ENCODE measurements around the gene CPNE2. TPM values are rescaled to one million over a fixed set of nuclear protein-coding genes. Genes with fewer than 3 reads are reported as not detected.

CPNE2 gene
- total RNA-seq, 4 donors from 2014 or later: 21.6 to 43.0 (median 34.9) TPM

DNA sequence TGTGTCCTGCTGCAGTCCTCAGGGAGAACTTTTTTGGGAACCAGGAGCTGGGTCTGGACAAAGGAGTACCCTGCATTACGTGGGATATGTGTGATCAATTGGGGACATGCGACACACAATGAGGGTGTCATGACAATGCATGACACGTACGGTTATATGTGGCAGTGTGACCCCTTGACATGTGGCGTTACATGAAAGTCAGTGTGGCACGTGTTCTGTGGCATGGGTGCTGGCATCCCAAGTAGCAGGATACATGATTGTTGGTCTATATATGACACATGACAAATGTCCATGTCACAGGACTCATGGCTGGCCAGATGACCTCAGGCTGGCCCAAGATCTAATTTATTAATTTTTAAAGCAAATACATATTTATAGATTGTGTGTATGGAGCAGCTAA, 9.7 kb upstream of the CPNE2 start:
- H3K36me3 ChIP-seq: peaks cover 0 to 28% (median 15%) of the 10 kb centered on the region in 4 donors
- H3K27ac ChIP-seq (replicated peaks in 1 of 4): no peak overlapping the region
- no peak overlapping the region for H3K4me3 ChIP-seq

DNA sequence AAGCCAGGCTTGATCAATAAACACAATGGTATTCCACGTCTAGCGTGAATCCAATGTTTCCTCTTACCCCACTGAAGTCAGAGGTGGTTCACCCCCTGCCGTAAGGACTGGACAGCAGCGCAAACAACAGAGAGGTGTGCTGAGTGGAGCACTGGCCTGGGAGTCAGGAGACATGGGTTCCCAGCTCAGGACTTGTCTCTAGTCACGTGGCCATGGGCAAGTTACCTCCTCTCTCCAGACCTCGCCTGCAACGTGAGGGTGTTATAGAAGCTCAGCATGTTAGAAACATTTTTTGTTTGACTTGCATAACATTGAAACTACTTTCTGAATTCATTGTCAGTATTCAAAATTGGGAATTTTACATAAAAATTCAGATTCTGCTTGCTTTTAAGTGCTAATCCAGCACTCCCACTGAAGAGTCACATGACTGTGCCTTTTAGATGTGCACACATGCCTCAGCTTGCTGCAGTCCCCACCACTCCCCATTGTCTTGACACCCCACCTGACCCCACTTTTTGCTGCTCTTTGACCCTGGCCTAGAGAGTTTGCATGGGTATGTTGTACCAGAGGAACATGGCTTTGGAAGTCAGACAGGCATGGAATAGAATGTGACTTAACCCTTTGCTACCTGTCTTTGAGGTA, 8.8 kb upstream of the CPNE2 start:
- 68% methylated on average over 6 of the region's 7 CpGs for WGBS
- TF ChIP-seq POLR2AphosphoS5 (IDR thresholded peaks at IDR 0.05): no peak
- no peak for TF ChIP-seq POLR2A (IDR thresholded peaks at IDR 0.05; ENCODE audit: low read depth)
- TF ChIP-seq EP300 (IDR thresholded peaks at IDR 0.05): no peak
- TF ChIP-seq, protein P1, sequence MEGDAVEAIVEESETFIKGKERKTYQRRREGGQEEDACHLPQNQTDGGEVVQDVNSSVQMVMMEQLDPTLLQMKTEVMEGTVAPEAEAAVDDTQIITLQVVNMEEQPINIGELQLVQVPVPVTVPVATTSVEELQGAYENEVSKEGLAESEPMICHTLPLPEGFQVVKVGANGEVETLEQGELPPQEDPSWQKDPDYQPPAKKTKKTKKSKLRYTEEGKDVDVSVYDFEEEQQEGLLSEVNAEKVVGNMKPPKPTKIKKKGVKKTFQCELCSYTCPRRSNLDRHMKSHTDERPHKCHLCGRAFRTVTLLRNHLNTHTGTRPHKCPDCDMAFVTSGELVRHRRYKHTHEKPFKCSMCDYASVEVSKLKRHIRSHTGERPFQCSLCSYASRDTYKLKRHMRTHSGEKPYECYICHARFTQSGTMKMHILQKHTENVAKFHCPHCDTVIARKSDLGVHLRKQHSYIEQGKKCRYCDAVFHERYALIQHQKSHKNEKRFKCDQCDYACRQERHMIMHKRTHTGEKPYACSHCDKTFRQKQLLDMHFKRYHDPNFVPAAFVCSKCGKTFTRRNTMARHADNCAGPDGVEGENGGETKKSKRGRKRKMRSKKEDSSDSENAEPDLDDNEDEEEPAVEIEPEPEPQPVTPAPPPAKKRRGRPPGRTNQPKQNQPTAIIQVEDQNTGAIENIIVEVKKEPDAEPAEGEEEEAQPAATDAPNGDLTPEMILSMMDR (IDR thresholded peaks at IDR 0.05): no peak
- H3K27me3 ChIP-seq: no peaks in the 10 kb centered on the region
- intact Hi-C loops (cut with DNase I): loop anchor here (2.0 kb wide), 1 partner anchor 85 kb away; no protein-coding TSS in a partner anchor
- DNase-seq (ENCODE audit: extremely low spot score): no peak
- peaks cover 0 to 11% (median 6%) of the 10 kb centered on the region in 4 donors for H3K4me1 ChIP-seq
- H3K4me3 ChIP-seq: no peak overlapping the region
- no peaks in the 10 kb centered on the region for H3K9me3 ChIP-seq
- H3K27ac ChIP-seq (replicated peaks in 1 of 4): no peak overlapping the region
- peaks cover 0 to 25% (median 11%) of the 10 kb centered on the region in 4 donors for H3K36me3 ChIP-seq

More for the DNA sequence above, 9.7 kb upstream of the CPNE2 start:
- H3K9me3 ChIP-seq: no peaks in the 10 kb centered on the region
- no peak for DNase-seq (ENCODE audit: extremely low spot score)
- 82% methylated on average over 6 of the region's 6 CpGs for WGBS
- no peaks in the 10 kb centered on the region for H3K27me3 ChIP-seq
- intact Hi-C loops (cut with DNase I): no loop called here
- TF ChIP-seq, protein P1 (IDR thresholded peaks at IDR 0.05): no peak
- no peak for TF ChIP-seq POLR2A (IDR thresholded peaks at IDR 0.05; ENCODE audit: low read depth)
- no peak for TF ChIP-seq EP300 (IDR thresholded peaks at IDR 0.05)
- TF ChIP-seq POLR2AphosphoS5 (IDR thresholded peaks at IDR 0.05): no peak
- H3K4me1 ChIP-seq: peaks cover 0 to 11% (median 6%) of the 10 kb centered on the region in 4 donors

DNA sequence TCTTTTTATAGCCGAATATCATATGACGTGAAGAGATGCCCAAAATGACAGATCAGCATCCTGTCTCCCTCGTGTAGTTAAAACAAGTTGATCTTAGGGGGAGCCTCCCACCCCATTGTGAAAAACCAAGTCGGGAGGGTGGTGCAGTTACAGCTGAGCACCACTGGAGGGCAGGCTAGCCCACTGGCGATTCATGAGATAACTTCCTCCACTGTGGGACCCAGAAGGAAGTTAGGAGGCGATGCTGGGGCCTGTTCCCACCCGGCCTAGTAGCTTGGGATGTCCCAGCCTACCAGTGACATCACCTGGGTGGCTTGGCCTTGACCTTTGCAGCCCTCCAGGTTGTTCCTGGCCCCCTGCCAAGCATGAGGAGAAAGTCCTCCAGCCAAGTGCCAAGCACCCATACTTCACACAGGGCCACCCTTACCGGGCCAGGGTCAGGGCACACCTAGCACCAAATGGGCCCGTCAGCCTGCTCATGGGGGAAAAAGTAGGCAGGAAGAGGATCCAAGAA, 8.1 kb upstream of the CPNE2 start:
- H3K4me1 ChIP-seq: peaks cover 0 to 11% (median 6%) of the 10 kb centered on the region in 4 donors
- TF ChIP-seq POLR2A (IDR thresholded peaks at IDR 0.05; ENCODE audit: low read depth) (no peak), EP300 (IDR thresholded peaks at IDR 0.05) (no peak), POLR2AphosphoS5 (IDR thresholded peaks at IDR 0.05) (peak; percentile 9 to 57)
- TF ChIP-seq, protein P1 (IDR thresholded peaks at IDR 0.05): peak; percentile 91 to 100 (median 95)
- H3K27ac ChIP-seq (replicated peaks in 1 of 4): no peak overlapping the region
- peak; percentile 96 for DNase-seq (ENCODE audit: extremely low spot score)
- WGBS: 1% methylated on average over 6 of the region's 9 CpGs
- H3K36me3 ChIP-seq: peaks cover 0 to 19% (median 8%) of the 10 kb centered on the region in 4 donors
- no peak overlapping the region for H3K4me3 ChIP-seq
- intact Hi-C loops (cut with DNase I): loop anchor here (2.0 kb wide), 1 partner anchor 84 kb away; no protein-coding TSS in a partner anchor
- no peaks in the 10 kb centered on the region for H3K27me3 ChIP-seq
- no peaks in the 10 kb centered on the region for H3K9me3 ChIP-seq

DNA sequence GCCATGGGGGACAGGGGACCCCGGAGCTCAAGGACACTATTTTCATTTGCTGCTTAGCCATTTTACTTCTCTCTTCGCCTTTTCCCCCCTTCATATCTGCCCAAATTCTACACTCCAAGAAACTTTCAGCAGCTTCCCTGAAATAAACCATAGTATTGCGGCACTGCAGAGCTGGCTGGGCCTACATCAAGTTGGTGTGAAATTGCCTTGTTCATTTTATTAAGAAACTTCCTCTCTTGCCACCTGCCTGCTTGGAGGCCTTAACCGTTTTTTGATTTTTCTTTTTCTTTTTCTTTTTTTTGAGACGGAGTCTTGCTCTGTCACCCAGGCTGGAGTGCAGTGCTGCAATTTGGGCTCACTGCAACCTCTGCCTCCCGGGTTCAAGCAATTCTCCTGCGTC, 7.4 kb upstream of the CPNE2 start:
- intact Hi-C loops (cut with DNase I): loop anchor here (2.0 kb wide), 1 partner anchor 84 kb away; no protein-coding TSS in a partner anchor
- no peak for DNase-seq (ENCODE audit: extremely low spot score)
- H3K36me3 ChIP-seq: peaks cover 0 to 16% (median 5%) of the 10 kb centered on the region in 4 donors
- no peak overlapping the region for H3K27ac ChIP-seq (replicated peaks in 1 of 4)
- WGBS: 70% methylated on average over 7 of the region's 7 CpGs
- no peak overlapping the region for H3K4me3 ChIP-seq
- no peaks in the 10 kb centered on the region for H3K27me3 ChIP-seq
- no peaks in the 10 kb centered on the region for H3K9me3 ChIP-seq
- TF ChIP-seq EP300 (IDR thresholded peaks at IDR 0.05) (no peak), POLR2A (IDR thresholded peaks at IDR 0.05; ENCODE audit: low read depth) (no peak)
- peaks cover 0 to 11% (median 6%) of the 10 kb centered on the region in 4 donors for H3K4me1 ChIP-seq

DNA sequence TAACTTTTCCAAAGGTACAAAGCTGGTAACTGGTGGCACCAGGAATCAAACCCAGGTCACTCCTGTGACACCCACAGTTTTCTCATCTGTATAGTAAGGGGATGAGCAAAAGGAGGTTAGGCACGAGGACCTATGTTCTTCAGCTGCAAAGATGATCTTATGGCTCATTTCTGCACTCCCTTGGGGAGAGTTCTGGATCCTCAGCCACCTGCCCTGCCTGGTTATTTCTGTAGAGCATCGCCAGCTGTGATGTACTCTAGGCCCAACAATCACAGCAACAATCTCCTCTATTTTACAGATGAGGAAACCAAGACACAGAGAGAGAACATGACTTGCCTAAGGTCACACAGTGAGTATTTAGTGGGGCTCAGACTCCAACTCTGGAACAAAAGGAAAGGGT, 5.4 kb upstream of the CPNE2 start:
- Histone ChIP-seq H3K27me3 (no peaks in the 10 kb centered on the region), H3K36me3 (peaks cover 0 to 6% (median 2%) of the 10 kb centered on the region in 4 donors), H3K4me1 (peaks cover 10 to 23% (median 14%) of the 10 kb centered on the region in 4 donors), H3K4me3 (no peak overlapping the region), H3K27ac (replicated peaks in 1 of 4) (no peak overlapping the region), H3K9me3 (no peaks in the 10 kb centered on the region)
- 100% methylated on average over 2 of the region's 2 CpGs for WGBS
- intact Hi-C loops (cut with DNase I): no loop called here
- TF ChIP-seq POLR2AphosphoS5 (IDR thresholded peaks at IDR 0.05) (no peak), POLR2A (IDR thresholded peaks at IDR 0.05; ENCODE audit: low read depth) (no peak), EP300 (IDR thresholded peaks at IDR 0.05) (no peak)
- TF ChIP-seq, protein P1 (IDR thresholded peaks at IDR 0.05): no peak
- no peak for DNase-seq (ENCODE audit: extremely low spot score)
